Tongue (tissue), 2 donors: Measurements from ENCODE around the gene MLC1. TPM values are rescaled to one million over a fixed set of nuclear protein-coding genes. Genes with fewer than 3 reads are reported as not detected.
A peak's percentile ranks its signal among the peaks of the same experiment; 100 is the strongest.

Experiments used
- DNase-seq: peaks from one replicate; pipeline ENCODE4 v3.0.0-alpha.2; 2015
- total RNA-seq: library from RNA; depleted of rRNA; stranded (reverse); fragments of >200 nt; gene quantifications from one replicate; pipeline ENCODE4 v1.2.3, GENCODE V29; 2014

MLC1 gene
- total RNA-seq, 1 donor from 2014 or later: 0.21 TPM

- no peak for DNase-seq
Measured at GRCh38 chr22:50015451-50016307, 69.5 kb downstream of the MLC1 start.

DNA sequence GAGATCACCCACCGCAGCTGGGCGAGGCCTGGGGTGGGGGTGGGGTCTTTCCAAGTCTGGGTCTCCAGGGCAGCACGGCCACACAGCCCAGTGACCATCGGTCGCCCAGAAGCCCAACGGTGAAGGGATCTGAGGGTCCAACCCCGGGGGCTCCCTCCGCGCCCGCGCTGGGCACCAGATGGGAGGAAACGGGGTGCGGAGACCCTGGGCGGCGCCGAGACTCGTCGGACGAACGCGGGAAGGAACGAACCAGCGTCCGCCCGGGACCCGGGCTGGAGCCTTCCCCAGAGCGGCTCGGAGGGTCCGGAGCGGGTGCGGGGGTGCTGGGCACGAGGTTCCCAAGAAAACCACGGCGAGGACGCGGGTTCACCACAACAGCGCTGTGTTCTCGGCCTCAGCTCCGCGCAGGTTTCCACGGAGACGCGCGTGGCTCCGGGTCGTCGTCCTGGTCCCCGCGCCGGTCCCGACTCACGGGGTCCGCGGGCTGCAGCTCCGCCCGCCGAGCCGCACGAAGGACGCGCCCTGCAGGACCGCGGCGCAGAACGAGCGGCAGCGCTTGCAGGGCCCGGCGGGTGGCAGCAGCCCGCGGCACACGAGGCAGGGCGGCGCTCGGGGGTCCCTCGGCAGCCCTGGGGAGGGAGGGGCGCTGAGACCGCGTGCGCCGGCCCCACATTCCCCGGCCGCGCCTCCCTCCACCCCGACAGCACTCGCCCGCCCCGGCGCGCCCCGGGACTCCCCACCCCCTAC, 70.4 kb downstream of the MLC1 start:
- DNase-seq: no peak

DNA sequence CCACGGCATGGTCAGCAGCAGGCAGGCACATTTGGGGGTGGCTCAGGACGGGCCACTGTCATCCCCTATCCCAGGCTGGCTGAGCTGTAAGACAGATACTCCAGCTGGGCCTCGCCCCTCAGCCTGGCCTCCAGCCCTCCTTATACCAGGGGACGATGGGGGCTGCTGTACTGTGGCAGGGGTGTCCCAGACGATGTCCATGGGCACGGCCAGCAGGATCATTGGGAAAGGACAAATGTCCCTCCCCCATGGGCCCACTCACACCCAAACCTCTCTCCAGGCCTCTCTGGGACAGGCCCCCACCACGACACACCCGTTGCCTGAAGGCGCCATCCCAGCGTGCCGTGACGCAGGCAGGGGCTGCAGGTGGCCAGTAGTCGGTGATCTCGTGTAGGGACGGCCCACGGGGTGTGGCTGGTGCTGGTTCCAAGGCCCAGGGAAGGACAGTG, 71.1 kb downstream of the MLC1 start:
- no peak for DNase-seq

- peak; percentile 21 for DNase-seq
Measured at GRCh38 chr22:50012211-50013181, 72.7 kb downstream of the MLC1 start, which contains the start of gene IL17REL. Gene IL17REL, minus strand, starts transcription at chr22:50012765. Its CDS starts 119 bp downstream, at chr22:50012646.

DNA sequence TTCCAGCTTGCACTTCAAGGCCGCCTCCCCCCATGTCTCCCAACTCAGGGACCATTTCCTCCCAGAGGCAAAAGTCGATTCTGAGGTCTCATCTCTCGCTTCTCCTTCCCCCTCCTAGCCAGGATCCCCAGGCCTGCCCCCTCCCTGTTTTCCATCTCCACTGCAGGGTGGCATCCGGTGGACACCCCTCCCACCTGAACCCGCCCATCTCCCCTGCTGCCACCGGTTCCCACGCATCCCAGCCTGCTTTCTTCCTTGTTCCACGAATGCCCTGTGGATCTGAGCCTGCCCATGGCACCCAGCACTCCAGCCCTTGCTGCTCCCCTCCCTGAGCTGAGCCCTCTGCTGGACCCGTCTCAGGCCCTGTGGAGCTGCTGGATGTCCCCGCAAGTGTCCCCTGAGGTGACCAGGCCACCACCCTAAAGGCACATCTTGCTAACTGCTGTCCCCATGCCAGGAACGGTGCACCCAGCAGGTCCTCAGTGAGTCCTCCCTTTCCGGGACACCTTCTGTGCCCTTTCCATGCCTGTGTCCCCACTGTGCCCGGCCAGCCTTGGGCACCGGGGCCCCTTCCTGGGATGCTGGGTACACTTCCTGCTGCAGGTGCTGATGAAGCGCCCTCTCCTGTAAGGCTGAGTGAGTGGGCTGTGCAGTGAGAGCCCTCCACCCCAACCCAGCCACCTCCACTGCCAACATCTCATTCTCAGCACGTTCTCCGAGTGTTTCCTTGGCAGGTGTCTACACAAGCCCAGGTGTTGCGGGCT, 73.6 kb downstream of the MLC1 start:
- DNase-seq: no peak

- DNase-seq: no peak
Measured at GRCh38 chr22:50010676-50011446, 74.4 kb downstream of the MLC1 start.

DNA sequence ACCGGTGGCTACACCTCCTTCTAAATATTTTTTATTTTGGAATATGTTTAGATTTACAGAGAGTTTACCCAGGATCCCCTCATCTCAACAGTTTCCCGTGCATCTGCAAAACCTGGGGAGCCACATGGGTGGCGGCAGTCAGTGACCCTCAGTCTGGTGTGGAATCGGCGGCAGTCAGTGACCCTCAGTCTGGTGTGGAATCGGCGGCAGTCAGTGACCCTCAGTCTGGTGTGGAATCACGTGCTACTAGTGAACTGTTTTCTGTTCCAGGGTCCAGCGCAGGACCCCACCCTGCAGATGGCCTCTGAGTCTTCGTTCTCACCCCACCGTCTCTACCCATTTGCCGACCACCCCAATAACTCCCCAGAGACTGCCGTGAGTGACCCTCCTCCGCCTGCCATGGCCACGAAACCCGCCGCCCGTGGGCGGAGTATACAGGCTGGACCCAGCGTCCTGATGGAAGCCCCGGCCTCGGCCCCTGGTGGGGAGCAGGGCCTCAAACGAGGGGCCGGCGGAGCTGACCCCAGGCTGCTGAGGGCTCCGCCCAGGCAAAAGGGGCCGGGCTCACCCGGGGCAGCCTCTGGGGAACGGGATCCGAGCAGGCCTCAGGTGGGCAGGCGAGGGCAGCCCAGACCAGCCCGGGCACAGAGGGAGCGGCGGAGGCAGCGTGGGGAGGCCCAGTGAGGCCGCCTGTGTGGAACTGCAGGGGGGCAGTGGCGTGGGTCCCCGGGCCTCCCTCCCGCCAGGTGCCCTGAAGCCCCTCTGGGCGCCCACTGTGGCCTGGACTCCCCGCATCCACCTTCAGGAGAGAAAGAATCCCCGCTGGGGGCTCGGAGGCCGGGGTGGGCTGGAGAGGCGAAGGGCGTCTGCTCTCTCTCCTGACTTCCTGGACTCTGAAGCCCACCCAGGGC, 75.2 kb downstream of the MLC1 start:
- DNase-seq: no peak

Other genes starting within 250 kb of the MLC1 start
- gene ZBED4, start 231.6 kb downstream of the MLC1 start, total RNA-seq: 11.4 TPM
- gene ALG12, start 167.0 kb downstream of the MLC1 start, total RNA-seq: 10.3 TPM
- 22.9 TPM for gene CRELD2, start 166.8 kb downstream of the MLC1 start, total RNA-seq
- 57.0 TPM for gene PIM3, start 124.7 kb downstream of the MLC1 start, total RNA-seq
- gene IL17REL, start 72.7 kb downstream of the MLC1 start, total RNA-seq: not detected
- not detected for gene TTLL8, start 27.1 kb downstream of the MLC1 start, total RNA-seq
- gene MOV10L1, start 4.6 kb upstream of the MLC1 start, total RNA-seq: 1.0 TPM
- gene PANX2, start 85.3 kb upstream of the MLC1 start, total RNA-seq: 0.31 TPM
- gene TRABD, start 100.5 kb upstream of the MLC1 start, total RNA-seq: 18.5 TPM
- 15.0 TPM for gene SELENOO, start 115.6 kb upstream of the MLC1 start, total RNA-seq
- 39.7 TPM for gene TUBGCP6, start 159.6 kb upstream of the MLC1 start, total RNA-seq
- 23.4 TPM for gene HDAC10, start 165.8 kb upstream of the MLC1 start, total RNA-seq
- 29.4 TPM for gene MAPK12, start 176.3 kb upstream of the MLC1 start, total RNA-seq
- 4.0 TPM for gene MAPK11, start 185.0 kb upstream of the MLC1 start, total RNA-seq
- 146 TPM for gene PLXNB2, start 222.2 kb upstream of the MLC1 start, total RNA-seq
- 7.5 TPM for gene DENND6B, start 241.6 kb upstream of the MLC1 start, total RNA-seq